Uterus (tissue), 4 donors: ENCODE measurements around the gene SEC14L5. TPM values are rescaled to one million over a fixed set of nuclear protein-coding genes. Genes with fewer than 3 reads are reported as not detected.

ENCODE experiments used
- DNase-seq, 2 donors: peaks; one replicate each; pipeline ENCODE4 v3.0.0-alpha.2; 2019 to 2020
- H3K27ac ChIP-seq, 2 donors: fragments of 200-600 bp; sonication (generic); 1 replicate in 1 of 2; 2 replicates in 1 of 2; pipeline ENCODE4 v1.5.1; 2016 to 2018
- H3K27me3 ChIP-seq, 2 donors: fragments of 200-600 bp; sonication (generic); one replicate each; pipeline ENCODE4 v1.5.1; 2018 to 2019; ENCODE audit warnings: control low read depth in 1 of 2
- H3K36me3 ChIP-seq, 2 donors: fragments of 200-600 bp; sonication (generic); one replicate each; pipeline ENCODE4 v1.5.1; 2019; ENCODE audit warnings: control low read depth in 1 of 2
- H3K4me1 ChIP-seq, 2 donors: fragments of 200-600 bp; sonication (generic); one replicate each; pipeline ENCODE4 v1.5.1; 2018 to 2019; ENCODE audit warnings: control low read depth in 1 of 2
- H3K4me3 ChIP-seq, 2 donors: fragments of 200-600 bp; sonication (generic); 1 replicate in 1 of 2; 2 replicates in 1 of 2; pipeline ENCODE4 v1.5.1; 2018 to 2019; ENCODE audit warnings: mild to moderate bottlenecking in 1 of 2
- H3K9me3 ChIP-seq, 2 donors: fragments of 200-600 bp; sonication (generic); one replicate each; pipeline ENCODE4 v1.5.1; 2019; ENCODE audit warnings: control low read depth in 1 of 2
- CTCF ChIP-seq, 4 experiments: fragments of 200-600 bp in 2 of 4; fragments of 450-650 bp in 2 of 4; sonication (generic) in 2 of 4; IDR thresholded peaks; one replicate each; pipeline ENCODE4 v1.5.1; 2016 to 2019; ENCODE audit warnings: antibody characterized with exemption in 4 of 4, mild to moderate bottlenecking in 2 of 4, moderate library complexity in 1 of 4
- POLR2A ChIP-seq, 2 donors: fragments of 450-650 bp; IDR thresholded peaks; one replicate each; pipeline ENCODE4 v1.6.1; 2016; ENCODE audit warnings: antibody characterized with exemption in 2 of 2, mild to moderate bottlenecking in 1 of 2, moderate library complexity in 1 of 2
- intact Hi-C: fragments of 100-400 bp; cut with DNase I; formaldehyde crosslinking; loops from one replicate; pipeline ENCODE4 v1.15.1; 2023; ENCODE audit warnings: low total_unique reads
- total RNA-seq, 4 donors: library from RNA; depleted of rRNA in 3 of 4; stranded (reverse); fragments of >200 nt in 3 of 4; gene quantifications; one replicate each; pipeline versions ENCODE4 v1.1.0 to v1.2.4, GENCODE V29; 2014 to 2023
- donor health status: DM: yes; HTN: yes; CAD: no.

The SEC14L5 gene
- total RNA-seq, 4 donors from 2014 or later, result 0.28 to 2.0 TPM; not detected in 2

GRCh38 chr16:4984174-4984990 is 26.3 kb downstream of the SEC14L5 start:
- no peaks in the 10 kb centered on the region for H3K4me1 ChIP-seq
- intact Hi-C loops, result no loop called here
- no peak for TF ChIP-seq POLR2A (IDR thresholded peaks at IDR 0.05)
- TF ChIP-seq CTCF (IDR thresholded peaks at IDR 0.05), result no peak
- H3K36me3 ChIP-seq, result no peaks in the 10 kb centered on the region
- H3K9me3 ChIP-seq, result no peaks in the 10 kb centered on the region
- H3K4me3 ChIP-seq, result no peak overlapping the region
- H3K27ac ChIP-seq, result no peak overlapping the region
- DNase-seq, result no peak
- peaks cover 0 to 18% of the 10 kb centered on the region in 2 donors for H3K27me3 ChIP-seq

- Histone ChIP-seq H3K4me3 (no peak overlapping the region), H3K36me3 (no peaks in the 10 kb centered on the region), H3K27me3 (peaks cover 0 to 31% of the 10 kb centered on the region in 2 donors), H3K4me1 (no peaks in the 10 kb centered on the region), H3K27ac (no peak overlapping the region), H3K9me3 (no peaks in the 10 kb centered on the region)
- TF ChIP-seq CTCF (IDR thresholded peaks at IDR 0.05) (no peak), POLR2A (IDR thresholded peaks at IDR 0.05) (no peak)
- no peak for DNase-seq
- intact Hi-C loops, result no loop called here
Observed at GRCh38 chr16:4987250-4987579, 29.1 kb downstream of the SEC14L5 start.

- H3K4me3 ChIP-seq, result no peak overlapping the region
- H3K27me3 ChIP-seq, result peaks cover 0 to 31% of the 10 kb centered on the region in 2 donors
Observed at GRCh38 chr16:4987580-4988374, 29.6 kb downstream of the SEC14L5 start.

GRCh38 chr16:4988647-4989046 is 30.5 kb downstream of the SEC14L5 start:
- H3K36me3 ChIP-seq, result no peaks in the 10 kb centered on the region
- intact Hi-C loops, result no loop called here
- no peaks in the 10 kb centered on the region for H3K4me1 ChIP-seq
- DNase-seq, result no peak
- H3K9me3 ChIP-seq, result no peaks in the 10 kb centered on the region
- no peak for TF ChIP-seq POLR2A (IDR thresholded peaks at IDR 0.05)
- no peak overlapping the region for H3K4me3 ChIP-seq
- H3K27me3 ChIP-seq, result peaks cover 0 to 31% of the 10 kb centered on the region in 2 donors
- H3K27ac ChIP-seq, result no peak overlapping the region

More at GRCh38 chr16:4987580-4988374, 29.6 kb downstream of the SEC14L5 start:
- Histone ChIP-seq H3K36me3 (no peaks in the 10 kb centered on the region), H3K27ac (no peak overlapping the region), H3K4me1 (no peaks in the 10 kb centered on the region), H3K9me3 (no peaks in the 10 kb centered on the region)
- TF ChIP-seq POLR2A (IDR thresholded peaks at IDR 0.05) (no peak), CTCF (IDR thresholded peaks at IDR 0.05) (no peak)
- intact Hi-C loops, result no loop called here
- no peak for DNase-seq

GRCh38 chr16:4989391-4990006 is 31.4 kb downstream of the SEC14L5 start:
- DNase-seq, result no peak
- no peaks in the 10 kb centered on the region for H3K36me3 ChIP-seq
- intact Hi-C loops, result no loop called here
- H3K27me3 ChIP-seq, result peaks cover 0 to 31% of the 10 kb centered on the region in 2 donors
- H3K9me3 ChIP-seq, result no peaks in the 10 kb centered on the region
- no peak overlapping the region for H3K27ac ChIP-seq
- no peaks in the 10 kb centered on the region for H3K4me1 ChIP-seq
- TF ChIP-seq POLR2A (IDR thresholded peaks at IDR 0.05), result no peak
- TF ChIP-seq CTCF (IDR thresholded peaks at IDR 0.05), result no peak
- no peak overlapping the region for H3K4me3 ChIP-seq
